Posterior vena cava (tissue), 2 donors: ENCODE data around the gene EXD2. TPM values are rescaled to one million over a fixed set of nuclear protein-coding genes. Genes with fewer than 3 reads are reported as not detected.

ENCODE experiments used
- DNase-seq: peaks from one replicate; pipeline ENCODE4 v3.0.0-alpha.2; 2020; ENCODE audit warnings: low spot score
- intact Hi-C, 2 donors: fragments of 100-400 bp; cut with DNase I; formaldehyde crosslinking; loops; one replicate each; pipeline versions ENCODE4 v1.14.1 to v1.14.2; 2022 to 2023
- total RNA-seq, 2 donors: library from RNA; stranded (reverse); fragmentation: NEBNext Ultra II Directional; extraction: Animal tissue kit (Norgen Biotek cat#: 25700); gene quantifications; one replicate each; pipeline ENCODE4 v1.2.1, GENCODE V29; 2021
- donor health status: DM: yes; HTN: yes; CAD: no.
- donor health status: DM: yes; HTN: yes; CAD: no.

EXD2 gene
- total RNA-seq, 2 donors from 2014 or later, result 17.9 to 21.0 TPM

DNA sequence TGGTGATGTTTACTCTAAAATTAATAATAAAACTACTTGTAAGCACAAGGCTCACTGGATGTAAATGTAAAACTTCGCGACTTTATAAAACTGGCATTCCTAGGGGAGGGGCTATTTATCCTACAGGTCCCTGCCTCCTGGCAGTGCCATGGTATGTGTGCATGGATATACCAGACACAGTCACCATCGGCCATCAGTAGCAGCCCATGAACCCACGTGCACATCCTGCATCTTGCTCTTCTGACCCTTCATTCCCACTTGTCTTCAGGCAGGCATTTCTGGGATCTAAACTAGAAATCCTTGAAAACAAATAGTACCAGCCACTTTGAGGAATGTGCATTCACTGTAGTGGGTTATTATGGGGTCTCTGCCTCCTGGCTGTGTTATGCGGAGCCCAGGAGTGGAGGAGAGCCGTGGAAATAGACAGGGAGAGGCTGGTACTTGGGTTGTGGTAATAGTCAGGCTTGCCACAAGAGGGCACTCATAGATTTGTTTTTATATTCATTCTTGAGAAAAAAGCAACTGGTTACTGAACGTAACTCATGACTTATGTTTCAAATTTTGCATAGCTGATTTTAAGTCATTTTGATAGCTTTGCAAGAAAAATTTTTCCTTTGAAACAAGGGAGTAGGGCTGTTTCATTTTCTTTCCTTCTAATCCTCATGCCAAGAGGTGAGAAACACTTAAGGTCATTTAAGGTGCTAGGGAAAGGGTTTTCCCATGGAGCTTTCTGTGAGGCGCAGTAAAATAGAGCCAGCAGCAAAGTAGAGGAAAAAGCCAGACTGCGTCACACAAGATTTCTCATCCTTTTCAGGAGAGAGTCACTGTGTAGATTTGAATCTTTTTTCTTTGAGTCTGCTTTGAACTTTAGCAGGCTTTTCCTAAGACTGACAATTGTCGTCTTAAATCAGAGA is 51.3 kb downstream of the EXD2 start:
- DNase-seq, result no peak
- intact Hi-C loops, result loop anchor here (5.0 to 10.0 kb wide), 5 partner anchors 120 to 332 kb away; partner anchors contain the start of gene CCDC177 (in 1 of the 2)

DNA sequence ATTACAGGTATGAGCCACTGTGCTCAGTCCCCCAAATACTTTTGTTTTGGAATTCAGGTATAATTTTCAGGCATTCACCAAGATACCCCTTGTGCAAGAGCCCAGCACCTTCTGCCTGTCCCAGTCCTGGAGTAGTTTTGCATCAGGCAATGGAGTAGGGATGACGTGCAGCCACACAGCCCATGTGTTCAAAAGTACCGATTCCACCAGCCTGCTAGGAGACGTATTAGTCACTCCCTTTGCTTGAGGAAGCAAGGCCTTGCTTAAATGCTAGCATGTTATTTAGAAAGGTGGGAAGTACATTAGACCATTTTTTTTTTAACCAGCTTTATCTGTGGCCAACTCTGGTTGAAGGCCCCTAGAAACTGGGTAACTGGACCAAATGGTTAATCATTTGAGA is 53.6 kb downstream of the EXD2 start:
- DNase-seq, result no peak

DNA sequence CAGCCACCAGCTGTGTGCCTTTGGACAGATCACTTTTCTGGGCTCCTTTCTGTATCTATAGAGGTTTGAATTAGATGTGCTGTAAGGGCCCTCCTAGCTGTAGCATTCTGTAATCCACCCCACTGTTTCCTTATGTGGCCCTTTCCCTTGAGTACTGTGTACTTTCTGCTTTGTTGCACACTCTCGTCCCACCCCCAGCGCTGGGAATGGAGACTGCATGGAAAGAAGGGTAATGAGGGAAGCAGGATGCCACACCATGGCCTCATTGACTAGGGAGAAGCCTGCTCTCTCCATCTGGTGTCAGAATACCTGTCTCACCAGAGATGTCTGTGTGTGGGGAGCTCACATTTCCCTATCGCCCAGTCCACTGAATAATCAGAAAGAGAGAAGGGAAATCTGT is 55.0 kb downstream of the EXD2 start:
- intact Hi-C loops, result loop anchor here in 1 of 2 donors (10.0 kb wide), 3 partner anchors 118 to 328 kb away; partner anchors contain the start of gene CCDC177
- DNase-seq, result no peak

More for the DNA sequence above, 53.6 kb downstream of the EXD2 start:
- intact Hi-C loops, result loop anchor here (5.0 to 10.0 kb wide), 5 partner anchors 117 to 330 kb away; partner anchors contain the start of gene CCDC177 (in 1 of the 2)

DNA sequence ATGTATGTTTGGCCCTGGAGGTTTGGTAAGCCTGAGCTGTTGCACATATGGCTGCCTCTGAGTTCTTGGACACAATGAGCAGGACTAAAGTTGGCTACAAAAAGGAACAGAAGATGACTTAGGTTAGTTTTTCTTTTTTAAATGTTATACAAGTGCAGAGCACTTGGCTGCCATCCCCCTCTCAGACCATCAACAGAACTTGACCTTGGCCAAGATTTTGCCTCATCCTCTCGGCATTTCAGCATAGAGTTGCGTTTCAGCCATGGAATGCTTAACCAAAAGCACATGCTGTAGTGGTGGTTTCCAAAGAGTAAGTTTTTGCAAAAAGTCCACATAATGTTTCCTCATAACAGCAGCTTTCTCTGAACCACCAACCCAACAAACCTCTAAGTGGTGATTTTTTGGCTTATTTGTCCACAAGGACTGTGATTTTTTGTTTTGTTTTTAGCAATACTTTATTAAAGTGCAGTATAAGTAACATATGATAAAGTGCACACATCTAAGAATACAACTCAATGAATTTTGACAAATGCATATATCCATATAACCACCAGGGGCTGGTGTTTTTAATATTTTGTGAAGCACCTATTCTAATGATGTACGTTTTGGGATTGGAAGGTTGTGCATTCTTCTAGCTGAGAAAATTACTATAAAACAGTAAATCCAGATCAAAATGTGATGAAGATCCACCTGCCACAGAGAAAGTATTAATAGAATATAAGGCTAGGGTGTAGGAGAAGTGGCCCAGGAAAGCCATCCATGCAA is 56.6 kb downstream of the EXD2 start:
- intact Hi-C loops, result loop anchor here in 1 of 2 donors (10.0 kb wide), 3 partner anchors 117 to 327 kb away; partner anchors contain the start of gene CCDC177
- no peak for DNase-seq

DNA sequence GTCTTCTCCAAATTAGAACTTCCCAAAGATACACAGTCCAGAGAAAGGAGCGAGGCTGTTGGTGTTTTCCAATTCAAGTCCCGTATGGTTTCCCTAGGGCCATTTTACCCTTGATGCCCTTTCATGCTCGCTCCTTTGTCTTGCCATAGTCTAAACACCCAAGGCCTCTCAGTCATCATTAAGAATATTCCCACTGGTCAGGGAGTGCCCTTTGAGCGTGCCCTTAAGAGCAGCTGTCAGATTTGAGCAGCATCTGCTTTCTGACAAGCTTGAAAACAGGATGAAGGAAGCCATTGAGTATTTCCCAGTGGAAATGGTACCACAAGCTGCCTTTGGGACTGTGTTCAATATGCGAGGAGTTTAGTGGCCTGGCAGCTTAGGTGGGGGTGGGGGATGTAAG is 58.3 kb downstream of the EXD2 start:
- intact Hi-C loops, result loop anchor here in 1 of 2 donors (10.0 kb wide), 3 partner anchors 115 to 325 kb away; partner anchors contain the start of gene CCDC177
- no peak for DNase-seq

DNA sequence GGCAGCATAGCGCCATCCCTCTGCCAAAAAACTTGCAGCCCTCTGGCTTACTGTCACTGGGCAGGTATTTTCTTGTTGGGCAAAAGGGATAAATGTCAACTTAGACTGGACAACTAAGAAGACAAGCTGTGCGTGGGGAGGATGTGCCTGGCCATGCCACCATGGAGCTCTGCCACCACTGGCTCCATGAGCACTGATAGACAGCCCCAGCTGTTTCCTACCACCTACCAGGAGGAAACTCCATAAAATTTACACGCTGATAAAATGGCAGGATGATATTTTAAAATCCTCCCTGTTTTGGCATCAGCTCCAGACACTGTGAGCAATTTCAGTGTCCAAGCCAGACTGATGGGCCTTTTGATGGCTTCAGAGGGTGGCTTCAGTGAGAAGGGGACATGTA is 61.6 kb downstream of the EXD2 start:
- DNase-seq, result no peak
- intact Hi-C loops, result no loop called here

DNA sequence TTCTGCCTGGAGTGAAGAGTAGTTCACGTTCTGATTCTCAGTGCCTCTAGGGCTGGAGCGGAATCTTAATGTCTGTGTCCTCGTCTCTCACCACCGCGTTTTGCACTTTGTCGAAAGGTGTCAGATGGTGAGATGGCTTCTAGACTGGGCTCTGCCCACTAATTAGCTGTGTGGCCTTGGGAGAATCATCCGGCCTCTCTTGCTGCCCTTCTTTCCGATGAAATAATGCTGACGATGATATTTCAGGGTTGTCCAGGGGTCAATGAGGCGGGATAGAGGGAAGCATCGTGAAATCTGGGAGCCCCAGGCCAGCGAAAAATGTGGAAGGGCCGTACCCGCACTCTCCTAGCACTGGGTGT is 67.8 kb downstream of the EXD2 start:
- DNase-seq, result no peak
- intact Hi-C loops, result no loop called here

DNA sequence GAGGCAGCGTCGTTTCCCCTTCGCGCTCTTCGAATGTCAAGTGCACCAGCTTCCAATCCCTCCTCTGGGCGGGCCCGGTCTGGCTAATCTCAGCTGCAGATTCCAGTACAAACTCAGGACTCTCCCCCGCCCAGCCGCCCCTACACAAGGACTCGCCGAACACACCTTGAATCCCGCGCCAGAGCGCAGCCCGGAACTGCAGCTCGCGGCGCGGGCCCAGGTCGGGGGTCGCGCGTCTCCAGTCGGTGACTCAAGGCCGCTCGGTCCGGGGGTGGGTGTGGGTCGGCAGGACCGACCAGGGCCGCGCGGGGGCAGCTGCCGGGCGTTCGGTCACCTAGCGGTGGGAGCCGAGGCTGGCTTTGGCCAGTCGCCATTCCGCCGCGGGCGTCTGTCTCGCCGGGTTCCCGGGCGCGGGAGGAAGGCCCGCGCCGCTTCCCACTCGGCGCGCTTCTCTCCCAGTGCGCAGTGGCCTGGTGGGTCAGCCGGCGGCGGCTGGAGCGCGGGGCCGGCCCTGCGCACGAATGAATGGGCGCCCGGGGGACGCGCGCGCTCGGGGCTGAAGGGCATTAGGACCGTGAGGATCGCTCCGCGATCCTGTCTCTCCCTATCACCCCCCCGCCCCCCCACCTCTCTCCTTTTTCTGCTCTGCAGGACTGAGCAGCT is 68.4 kb downstream of the EXD2 start, which contains the start of gene GALNT16:
Gene GALNT16, plus strand, starts transcription at position 632 of the 663 bp plus-strand sequence. CDS start 133 bp downstream, outside the sequence.
- DNase-seq, result peak; percentile 82
- intact Hi-C loops, result no loop called here

DNA sequence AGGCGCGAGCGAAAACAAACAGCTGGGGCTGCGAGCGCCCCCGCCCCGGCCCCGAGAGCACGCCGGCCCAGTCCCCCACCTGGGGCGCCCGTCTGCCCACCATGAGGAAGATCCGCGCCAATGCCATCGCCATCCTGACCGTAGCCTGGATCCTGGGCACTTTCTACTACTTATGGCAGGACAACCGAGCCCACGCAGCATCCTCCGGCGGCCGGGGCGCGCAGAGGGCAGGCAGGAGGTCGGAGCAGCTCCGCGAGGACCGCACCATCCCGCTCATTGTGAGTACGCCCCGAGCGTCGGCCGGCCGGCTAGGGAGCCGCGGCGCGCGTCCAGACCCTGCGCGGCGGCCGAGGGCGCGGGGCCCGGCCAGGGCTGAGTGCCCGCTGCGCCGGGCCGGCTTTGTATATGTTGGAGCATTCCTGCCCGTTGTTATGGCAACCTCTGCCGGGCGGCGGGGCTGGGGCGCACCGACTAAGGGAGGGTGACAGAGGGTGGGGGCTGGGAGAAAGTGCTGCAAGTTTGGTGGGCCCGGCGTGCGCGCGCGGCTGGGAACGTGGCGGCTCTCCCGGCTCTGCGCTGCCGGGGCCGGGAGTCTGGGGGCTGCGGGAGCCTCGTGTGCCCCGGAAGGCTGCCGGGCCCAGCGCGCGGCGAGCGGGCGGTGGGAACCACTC is 69.0 kb downstream of the EXD2 start:
- peak; percentile 83 for DNase-seq
- intact Hi-C loops, result no loop called here

DNA sequence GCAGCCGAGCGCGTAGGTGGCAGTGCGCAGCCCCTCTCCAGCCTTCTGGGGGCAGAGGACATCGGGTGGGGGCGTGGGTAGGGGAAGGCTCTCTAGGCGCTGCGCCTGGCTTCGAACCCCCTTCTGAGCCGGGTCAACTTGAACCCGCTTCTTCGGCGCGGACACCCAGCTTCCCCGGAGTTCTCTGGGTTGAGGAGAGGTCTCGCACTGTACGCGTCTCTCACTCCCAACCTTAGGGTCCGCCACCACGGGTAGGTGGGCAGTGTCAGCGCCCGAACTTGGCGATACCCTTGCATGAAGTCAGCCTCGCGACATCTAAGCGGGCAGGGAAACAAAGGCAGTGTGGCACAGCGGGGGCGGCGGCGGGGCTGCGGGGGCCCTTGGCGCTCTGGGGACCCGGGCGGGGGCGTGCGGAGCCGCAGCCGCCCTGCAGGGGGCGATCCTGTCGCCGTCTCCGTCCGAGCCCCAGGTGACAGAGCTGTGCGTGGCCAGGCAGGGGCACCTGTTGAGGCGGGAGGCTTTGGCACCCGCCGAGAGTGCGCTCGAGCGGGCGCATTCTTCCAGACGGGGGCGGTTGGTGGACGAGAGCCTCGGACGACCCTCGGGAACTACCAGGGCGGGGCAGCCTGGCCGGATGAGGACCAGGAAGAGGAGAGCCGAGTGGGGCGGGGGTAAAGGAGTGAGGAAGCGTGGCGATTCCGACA is 69.7 kb downstream of the EXD2 start:
- intact Hi-C loops, result no loop called here

DNA sequence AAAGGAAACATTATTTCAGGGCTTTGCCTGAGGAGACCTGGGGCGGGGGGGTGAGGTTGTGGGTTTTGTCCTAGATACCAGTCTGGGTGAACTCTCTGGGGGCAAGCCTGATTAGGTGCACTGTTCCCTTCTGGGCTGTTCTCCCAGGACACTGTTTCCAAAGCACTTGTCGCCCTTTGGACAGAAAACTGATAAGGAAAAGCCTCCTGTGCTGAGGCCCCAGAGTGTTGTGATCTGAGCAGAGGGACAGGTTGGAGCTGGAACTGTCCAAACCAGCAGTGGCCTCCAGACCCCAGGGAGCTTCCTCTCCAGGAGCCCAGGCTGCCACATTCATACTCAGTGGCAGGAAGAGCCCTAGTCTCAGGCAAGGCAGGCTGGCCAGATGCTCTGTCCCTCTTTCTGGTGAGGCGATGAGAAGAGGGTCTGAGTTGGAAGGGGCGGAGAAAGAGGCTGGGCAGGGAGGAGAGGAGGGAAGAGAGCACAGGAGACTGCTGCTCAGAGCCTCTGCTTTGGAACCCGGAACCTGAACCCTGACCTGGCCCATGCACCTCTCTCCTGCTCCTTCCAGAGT is 70.5 kb downstream of the EXD2 start:
- no peak for DNase-seq
- intact Hi-C loops, result no loop called here

More for the DNA sequence above, 69.7 kb downstream of the EXD2 start:
- no peak for DNase-seq

DNA sequence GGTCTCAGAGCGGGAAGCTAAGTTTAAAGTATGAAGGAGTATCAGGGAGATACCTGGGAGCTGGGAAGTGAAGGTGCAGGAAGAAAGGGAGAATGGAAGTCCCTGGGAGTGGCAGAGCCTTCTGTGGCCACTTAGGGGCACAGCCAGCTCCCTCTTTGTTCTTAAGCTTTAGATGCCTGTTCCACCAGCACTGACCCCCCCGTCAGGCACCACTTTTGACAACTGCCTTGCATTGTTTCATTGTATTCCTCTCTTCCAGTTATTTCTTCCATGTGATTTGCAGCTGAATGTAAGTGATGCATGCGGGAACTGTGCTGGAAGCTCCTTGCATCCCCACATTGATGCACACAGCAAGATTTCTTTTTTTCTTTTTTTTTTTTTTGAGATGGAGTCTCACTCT is 71.2 kb downstream of the EXD2 start:
- intact Hi-C loops, result no loop called here
- no peak for DNase-seq

DNA sequence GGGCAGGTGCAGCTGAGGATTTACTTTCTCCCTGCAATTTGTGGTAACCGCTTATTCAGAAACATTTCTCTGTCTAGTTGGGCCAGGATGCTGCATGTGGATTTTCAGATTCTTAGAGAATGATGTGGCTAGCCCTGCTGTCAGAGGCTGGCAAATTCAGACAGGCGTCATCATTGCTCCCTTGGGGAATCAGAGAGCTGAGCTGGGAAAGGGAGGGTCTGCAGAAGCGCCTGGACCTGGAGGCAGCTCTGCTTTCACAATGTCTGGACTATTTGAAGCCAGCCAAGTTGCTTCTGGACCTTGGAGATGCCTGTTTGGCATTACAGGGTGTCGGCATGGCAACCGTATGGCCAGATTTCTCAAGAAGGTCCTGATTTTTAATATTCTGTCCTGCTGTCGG is 72.1 kb downstream of the EXD2 start:
- DNase-seq, result peak; percentile 91
- intact Hi-C loops, result no loop called here

DNA sequence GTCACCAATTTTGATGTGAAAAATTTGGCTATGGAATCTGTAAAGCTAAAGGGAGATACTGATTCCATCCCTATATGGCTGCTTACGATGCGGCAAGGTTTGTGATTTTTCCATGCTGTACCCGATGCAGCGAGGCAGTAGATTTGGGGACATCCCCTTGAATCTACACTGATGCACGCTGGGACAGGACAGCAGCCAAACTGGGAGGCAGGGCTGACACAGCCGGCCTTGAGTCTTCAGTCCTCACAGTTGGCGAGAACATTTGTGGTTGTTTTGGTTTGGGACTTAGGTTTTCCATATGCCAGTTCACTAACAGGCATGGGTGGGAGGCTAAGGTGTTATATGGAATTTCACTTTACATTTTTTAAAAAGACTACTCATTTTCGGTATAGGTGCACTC is 72.5 kb downstream of the EXD2 start:
- intact Hi-C loops, result no loop called here
- DNase-seq, result peak; percentile 87

DNA sequence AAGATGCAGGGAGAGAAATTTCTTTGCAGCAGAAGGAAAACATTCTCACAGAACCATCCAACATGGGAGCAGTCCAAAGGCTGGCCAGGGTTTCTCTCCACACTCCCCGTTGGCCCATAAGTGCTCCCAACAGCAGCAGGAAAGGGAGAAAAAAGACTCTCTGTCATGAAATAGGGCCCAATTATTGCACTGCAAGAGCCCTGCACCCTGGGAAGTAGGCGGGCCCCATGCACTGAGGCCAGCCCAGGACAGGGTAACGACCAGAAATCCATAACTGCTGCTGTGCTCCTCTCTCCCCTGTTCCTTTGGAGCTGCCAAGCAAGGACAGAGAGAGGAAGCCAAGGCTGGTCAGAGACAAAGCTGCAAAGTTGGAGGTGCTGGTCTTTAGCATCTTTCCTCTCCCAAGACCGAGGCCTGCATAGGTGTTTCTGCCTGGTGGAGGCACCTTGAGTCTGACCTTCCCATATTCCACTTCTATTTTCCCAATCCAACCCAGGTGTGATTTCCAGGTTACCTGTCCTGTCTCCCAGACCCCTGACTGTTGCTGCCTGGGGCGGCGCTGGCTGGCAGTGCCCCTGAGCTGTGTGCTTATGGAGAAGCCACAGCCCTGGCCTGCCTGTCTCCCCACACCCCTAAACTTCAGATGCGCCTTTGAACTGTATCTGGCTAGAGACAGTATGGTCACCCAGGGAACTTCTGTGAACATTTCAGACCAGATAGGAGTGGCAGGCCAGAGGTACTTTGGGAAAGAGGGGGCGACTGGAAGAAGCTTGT is 75.5 kb downstream of the EXD2 start:
- intact Hi-C loops, result no loop called here
- no peak for DNase-seq

DNA sequence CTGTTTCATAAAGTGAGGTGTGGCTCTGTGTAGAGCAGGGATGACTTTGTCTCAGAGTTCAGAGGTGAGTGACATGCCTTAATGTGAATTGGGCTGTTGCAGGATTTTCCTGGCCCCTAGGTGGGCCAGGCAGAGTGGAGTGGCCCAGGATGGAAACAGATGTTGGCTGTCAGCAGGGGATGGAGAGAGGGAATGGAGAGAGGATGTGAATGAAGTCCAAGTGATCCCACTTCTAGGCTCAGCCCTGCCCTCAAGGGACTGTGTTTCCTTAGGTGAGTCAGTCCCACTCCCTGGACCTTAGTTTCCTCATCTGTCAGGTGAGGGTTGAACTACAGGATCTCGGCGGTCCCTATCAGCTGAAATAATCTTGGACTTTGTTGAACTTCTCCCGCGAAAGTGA is 76.2 kb downstream of the EXD2 start:
- no peak for DNase-seq
- intact Hi-C loops, result no loop called here

DNA sequence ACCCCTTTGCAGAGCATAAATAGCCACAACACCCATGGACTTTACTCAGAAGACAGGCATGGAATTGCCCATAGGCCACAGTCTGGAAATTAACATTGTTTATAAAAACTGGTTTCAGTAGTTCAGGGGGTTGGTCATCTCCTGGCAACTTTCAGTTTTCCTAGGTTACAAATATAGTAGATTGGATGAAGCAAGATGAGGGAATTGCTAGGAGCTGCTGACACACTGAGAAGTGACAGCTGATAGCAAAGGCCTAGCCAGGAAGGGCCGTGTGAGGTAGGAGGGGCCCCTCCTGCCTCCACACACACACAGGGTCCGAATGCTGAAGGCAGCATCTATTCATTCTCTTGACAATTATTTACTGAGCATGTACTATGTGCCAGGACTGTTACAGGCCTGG is 76.9 kb downstream of the EXD2 start:
- intact Hi-C loops, result no loop called here
- DNase-seq, result no peak
